BE2C (cell line): ENCODE results near the gene GDPD5.

Source experiments
- DNase-seq: peaks from one replicate; pipeline ENCODE4 v3.0.0-alpha.2; 2020
- H3K27me3 ChIP-seq: fragments of 250-450 bp; sonication (Bioruptor Pico); 2 replicates; pipeline ENCODE4 v1.5.1; 2020; ENCODE audit warnings: mild to moderate bottlenecking
- H3K36me3 ChIP-seq: fragments of 250-450 bp; sonication (Bioruptor Pico); 2 replicates; pipeline ENCODE4 v1.5.1; 2020; ENCODE audit warnings: mild to moderate bottlenecking
- H3K4me1 ChIP-seq: fragments of 250-450 bp; sonication (Bioruptor Pico); 2 replicates; pipeline ENCODE4 v1.5.1; 2020
- H3K4me3 ChIP-seq: 2 replicates; pipeline ENCODE4 v1.5.1; 2011; ENCODE audit warnings: low read depth, low read length
- H3K9me3 ChIP-seq: fragments of 250-450 bp; sonication (Bioruptor Pico); 2 replicates; pipeline ENCODE4 v1.5.1; 2020
- TF ChIP-seq, protein P1 (sequence below): IDR thresholded peaks from 2 replicates; pipeline ENCODE4 v1.5.1; 2012; ENCODE audit warnings: mild to moderate bottlenecking, low read depth, low read length

GDPD5 gene

DNA sequence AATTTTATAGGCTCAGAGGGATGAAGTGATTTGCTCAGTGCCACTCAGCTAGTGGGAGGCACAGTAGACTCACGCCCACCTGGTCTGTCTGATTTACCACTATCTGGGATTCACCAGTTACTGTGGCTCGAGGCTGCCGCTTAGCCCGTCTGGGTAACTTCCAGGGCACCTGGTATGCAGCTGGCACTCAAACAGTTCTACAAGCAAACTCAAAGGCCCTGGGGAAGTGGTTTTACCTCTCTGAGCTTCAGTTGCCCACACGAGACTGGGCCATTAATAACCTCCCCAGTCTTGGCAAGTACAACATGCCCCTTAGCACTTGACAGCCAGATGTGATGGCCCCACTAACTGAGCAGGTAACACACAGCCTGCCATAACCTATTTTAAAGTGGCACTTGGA lies 2.6 kb downstream of the GDPD5 start:
- no peaks in the 10 kb centered on the region for H3K36me3 ChIP-seq
- no peaks in the 10 kb centered on the region for H3K9me3 ChIP-seq
- no peaks in the 10 kb centered on the region for H3K4me1 ChIP-seq
- TF ChIP-seq, protein P1, sequence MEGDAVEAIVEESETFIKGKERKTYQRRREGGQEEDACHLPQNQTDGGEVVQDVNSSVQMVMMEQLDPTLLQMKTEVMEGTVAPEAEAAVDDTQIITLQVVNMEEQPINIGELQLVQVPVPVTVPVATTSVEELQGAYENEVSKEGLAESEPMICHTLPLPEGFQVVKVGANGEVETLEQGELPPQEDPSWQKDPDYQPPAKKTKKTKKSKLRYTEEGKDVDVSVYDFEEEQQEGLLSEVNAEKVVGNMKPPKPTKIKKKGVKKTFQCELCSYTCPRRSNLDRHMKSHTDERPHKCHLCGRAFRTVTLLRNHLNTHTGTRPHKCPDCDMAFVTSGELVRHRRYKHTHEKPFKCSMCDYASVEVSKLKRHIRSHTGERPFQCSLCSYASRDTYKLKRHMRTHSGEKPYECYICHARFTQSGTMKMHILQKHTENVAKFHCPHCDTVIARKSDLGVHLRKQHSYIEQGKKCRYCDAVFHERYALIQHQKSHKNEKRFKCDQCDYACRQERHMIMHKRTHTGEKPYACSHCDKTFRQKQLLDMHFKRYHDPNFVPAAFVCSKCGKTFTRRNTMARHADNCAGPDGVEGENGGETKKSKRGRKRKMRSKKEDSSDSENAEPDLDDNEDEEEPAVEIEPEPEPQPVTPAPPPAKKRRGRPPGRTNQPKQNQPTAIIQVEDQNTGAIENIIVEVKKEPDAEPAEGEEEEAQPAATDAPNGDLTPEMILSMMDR: no peak
- H3K27me3 ChIP-seq: peaks cover 12% of the 10 kb centered on the region
- no peak for DNase-seq
- no peak overlapping the region for H3K4me3 ChIP-seq

DNA sequence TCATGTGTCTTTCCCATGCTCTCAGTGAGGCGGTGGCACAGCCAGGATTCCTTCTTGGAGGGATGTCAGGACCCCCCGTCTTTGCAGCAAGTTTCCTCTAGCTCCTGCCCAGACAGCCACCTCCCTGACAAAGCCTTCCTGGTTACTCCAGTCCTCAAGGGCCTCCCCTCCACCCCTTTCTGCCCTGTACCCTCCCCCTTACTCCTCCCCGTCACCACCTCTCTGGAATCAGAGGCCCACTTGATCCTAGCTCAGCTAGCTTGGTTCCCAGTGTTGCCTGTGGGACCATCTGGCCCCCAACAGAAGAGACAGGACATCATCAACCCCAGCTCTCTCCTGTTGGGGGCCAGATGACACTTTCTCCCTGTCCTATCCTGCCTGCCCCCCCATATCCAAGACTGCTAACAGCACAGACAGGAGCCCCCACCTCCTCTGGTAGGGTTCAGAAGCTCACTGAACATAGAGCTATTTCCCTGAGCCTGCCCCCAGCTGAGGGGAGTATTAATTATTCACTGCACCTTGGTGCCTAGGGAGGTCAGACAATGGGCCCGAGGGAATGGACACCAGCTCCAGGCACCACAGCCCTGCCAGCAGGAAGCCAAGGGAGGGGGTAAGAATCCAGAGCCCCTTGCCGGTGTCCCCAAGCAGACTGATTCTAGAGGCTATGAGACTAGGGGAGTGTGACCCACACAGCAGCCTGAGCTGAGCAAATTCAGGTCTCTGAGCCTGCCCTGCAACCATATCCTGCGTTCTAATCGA lies 3.3 kb downstream of the GDPD5 start:
- no peaks in the 10 kb centered on the region for H3K36me3 ChIP-seq
- TF ChIP-seq, protein P1: no peak
- no peak for DNase-seq
- no peak overlapping the region for H3K4me3 ChIP-seq
- H3K4me1 ChIP-seq: no peaks in the 10 kb centered on the region
- H3K9me3 ChIP-seq: no peaks in the 10 kb centered on the region
- peaks cover 12% of the 10 kb centered on the region for H3K27me3 ChIP-seq

DNA sequence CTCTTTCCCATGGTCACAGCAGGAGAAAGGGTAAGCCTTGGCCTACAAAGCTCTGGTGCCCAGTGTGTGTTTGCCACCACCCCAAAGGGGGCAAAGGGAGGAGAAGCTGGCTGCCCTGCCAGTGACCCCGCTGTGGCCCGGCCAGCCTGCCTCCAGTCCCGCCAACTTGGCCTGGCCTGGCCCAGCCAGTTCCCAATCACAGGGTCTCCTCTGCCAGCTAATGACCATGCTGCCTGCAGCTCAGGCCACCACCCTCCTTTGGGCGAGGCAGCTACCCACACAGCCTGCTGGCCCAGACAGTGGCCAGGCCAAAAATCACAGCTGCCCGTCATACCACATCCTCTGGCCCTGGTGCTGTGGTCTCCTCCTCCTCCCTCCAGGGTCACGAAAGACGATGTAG lies 5.1 kb downstream of the GDPD5 start:
- TF ChIP-seq, protein P1: no peak
- Histone ChIP-seq H3K4me3 (no peak overlapping the region), H3K36me3 (no peaks in the 10 kb centered on the region), H3K9me3 (no peaks in the 10 kb centered on the region), H3K27me3 (peaks cover 12% of the 10 kb centered on the region), H3K4me1 (no peaks in the 10 kb centered on the region)
- DNase-seq: no peak

DNA sequence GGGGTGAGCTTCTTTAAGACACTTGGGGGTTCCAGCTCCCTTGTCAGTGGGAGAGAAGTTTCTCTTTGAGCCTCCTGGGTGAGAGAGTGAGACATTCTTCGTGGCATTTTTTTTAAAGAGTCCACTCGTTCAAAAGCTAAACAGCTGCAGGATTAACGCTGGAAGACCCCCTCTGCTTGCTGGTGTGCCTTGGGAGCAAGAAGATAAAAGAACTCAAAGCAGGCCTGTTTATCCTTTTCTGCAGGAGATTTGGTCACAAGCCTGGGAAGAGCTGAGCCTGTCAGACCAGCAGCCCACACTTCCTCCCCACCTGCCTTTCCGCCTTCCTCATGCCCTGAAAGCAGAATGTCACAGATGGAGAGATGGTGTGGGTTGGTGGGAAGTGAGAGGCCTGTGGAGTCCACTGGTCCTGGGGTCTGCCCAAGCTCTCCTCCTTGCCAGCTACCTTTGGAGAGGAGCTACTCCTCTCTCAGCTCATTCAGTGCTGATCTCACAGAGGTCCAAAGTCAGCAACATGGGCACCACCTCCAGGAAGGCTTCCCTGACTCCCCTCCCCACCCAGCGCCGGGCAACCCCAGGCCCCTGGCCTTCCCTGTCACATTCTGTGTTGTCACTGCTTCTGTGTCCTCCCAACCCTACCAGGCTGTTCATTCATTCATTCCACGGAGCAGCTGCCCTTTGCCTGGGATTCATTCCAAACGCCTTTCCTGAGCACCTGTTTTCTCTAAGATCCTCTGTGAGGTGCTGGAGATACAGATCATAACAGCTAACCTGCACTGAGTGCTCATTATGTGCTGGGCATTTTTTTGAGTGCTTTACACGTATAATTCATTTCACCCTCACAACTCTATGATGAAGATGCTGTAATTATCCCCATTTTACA lies 6.7 kb downstream of the GDPD5 start:
- Histone ChIP-seq H3K9me3 (no peaks in the 10 kb centered on the region), H3K36me3 (no peaks in the 10 kb centered on the region), H3K4me1 (no peaks in the 10 kb centered on the region), H3K4me3 (no peak overlapping the region), H3K27me3 (no peaks in the 10 kb centered on the region)
- TF ChIP-seq, protein P1: no peak
- no peak for DNase-seq

DNA sequence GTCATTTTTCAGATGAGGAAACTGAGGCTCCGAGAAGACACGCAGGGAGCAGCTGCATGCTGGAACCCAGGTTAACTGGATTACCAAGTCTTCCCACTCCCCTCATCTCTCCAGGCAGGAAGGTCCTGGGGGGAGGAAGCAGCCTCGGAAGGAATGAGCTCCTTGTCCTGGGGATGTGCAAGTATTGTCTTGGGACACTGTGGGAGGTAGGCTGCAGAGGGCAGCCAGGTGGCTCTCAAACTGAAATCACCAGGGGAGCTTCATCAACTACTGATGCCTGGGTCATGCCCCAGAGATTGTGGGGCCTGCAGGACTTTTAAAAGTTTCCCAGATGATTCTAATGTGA lies 7.6 kb downstream of the GDPD5 start:
- no peaks in the 10 kb centered on the region for H3K4me1 ChIP-seq
- DNase-seq: no peak
- no peaks in the 10 kb centered on the region for H3K36me3 ChIP-seq
- H3K4me3 ChIP-seq: no peak overlapping the region
- H3K9me3 ChIP-seq: no peaks in the 10 kb centered on the region
- TF ChIP-seq, protein P1: no peak
- no peaks in the 10 kb centered on the region for H3K27me3 ChIP-seq

DNA sequence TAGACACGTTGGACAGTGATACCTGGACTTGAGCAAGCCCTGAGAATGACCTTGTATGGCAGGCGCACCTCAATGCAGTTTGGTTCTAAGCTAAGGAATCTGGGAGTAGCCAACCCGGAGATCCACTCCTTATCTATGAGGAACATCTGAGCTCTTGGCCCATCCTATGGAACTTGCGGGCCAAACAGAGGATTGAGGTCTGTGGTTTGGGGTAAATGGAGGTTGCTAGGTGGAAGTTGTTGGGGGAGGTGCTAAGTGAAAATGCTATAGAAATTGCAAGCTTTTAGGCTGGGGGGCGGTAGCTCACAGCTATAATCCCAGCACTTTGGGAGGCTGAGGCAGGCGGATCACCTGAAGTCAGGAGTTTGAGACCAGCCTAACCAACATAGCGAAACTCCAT lies 8.9 kb downstream of the GDPD5 start:
- TF ChIP-seq, protein P1: no peak
- no peaks in the 10 kb centered on the region for H3K36me3 ChIP-seq
- H3K4me3 ChIP-seq: no peak overlapping the region
- no peak for DNase-seq
- no peaks in the 10 kb centered on the region for H3K9me3 ChIP-seq
- H3K27me3 ChIP-seq: no peaks in the 10 kb centered on the region
- no peaks in the 10 kb centered on the region for H3K4me1 ChIP-seq
